ENCODE measurements around the gene GIMAP8.
"Not testable (repeated sequence)": the region's sequence is repeated elsewhere in the genome, so short reads cannot be mapped to it uniquely, and the experiment has no call there.

Gene GIMAP8

GRCh38 chr7:150435390-150436073 lies 14.9 kb upstream of the GIMAP8 start:
- ATAC-seq (no peak), DNase-seq (peak; percentile 47)

GRCh38 chr7:150439967-150440366 lies 10.5 kb upstream of the GIMAP8 start:
- ATAC-seq (no peak), DNase-seq (no peak)

- DNase-seq (no peak), ATAC-seq (no peak)
Measured at GRCh38 chr7:150441524-150441923, 8.9 kb upstream of the GIMAP8 start.

GRCh38 chr7:150442811-150443210 lies 7.6 kb upstream of the GIMAP8 start:
- DNase-seq (no peak), ATAC-seq (no peak)

GRCh38 chr7:150443793-150444540 lies 6.5 kb upstream of the GIMAP8 start:
- ATAC-seq, result no peak
- DNase-seq, result no peak

GRCh38 chr7:150444674-150445365 lies 5.6 kb upstream of the GIMAP8 start:
- no peak for ATAC-seq
- DNase-seq, result no peak

- DNase-seq (no peak), ATAC-seq (no peak)
Measured at GRCh38 chr7:150446288-150446938, 4.0 kb upstream of the GIMAP8 start.

GRCh38 chr7:150447966-150448788 lies 2.3 kb upstream of the GIMAP8 start:
- no peak for ATAC-seq
- no peak for DNase-seq

- ATAC-seq (peak; percentile 60), DNase-seq (peak; percentile 89)
Measured at GRCh38 chr7:150448789-150449147, 1.7 kb upstream of the GIMAP8 start.

GRCh38 chr7:150449206-150449952 lies 1.1 kb upstream of the GIMAP8 start:
- ATAC-seq (no peak), DNase-seq (peak; percentile 34)

- ATAC-seq (peak; percentile 62), DNase-seq (peak; percentile 77)
Measured at GRCh38 chr7:150451097-150451793, 815 bp downstream of the GIMAP8 start.

- DNase-seq (peak; percentile 50), ATAC-seq (peak; percentile 25)
Measured at GRCh38 chr7:150451833-150452461, 1.5 kb downstream of the GIMAP8 start.

GRCh38 chr7:150453181-150453580 lies 2.8 kb downstream of the GIMAP8 start:
- peak; percentile 37 for DNase-seq
- no peak for ATAC-seq

GRCh38 chr7:150453892-150454291 lies 3.5 kb downstream of the GIMAP8 start:
- DNase-seq, result no peak
- ATAC-seq, result no peak

- DNase-seq, ATAC-seq: not testable (repeated sequence)
Measured at GRCh38 chr7:150457064-150457463, 6.6 kb downstream of the GIMAP8 start.

- DNase-seq (no peak), ATAC-seq (no peak)
Measured at GRCh38 chr7:150458235-150458634, 7.8 kb downstream of the GIMAP8 start.

GRCh38 chr7:150458756-150459155 lies 8.3 kb downstream of the GIMAP8 start:
- ATAC-seq, result no peak
- no peak for DNase-seq

- DNase-seq, result no peak
- no peak for ATAC-seq
Measured at GRCh38 chr7:150461520-150461919, 11.1 kb downstream of the GIMAP8 start.

- no peak for ATAC-seq
- no peak for DNase-seq
Measured at GRCh38 chr7:150462413-150462812, 12.0 kb downstream of the GIMAP8 start.

- DNase-seq (no peak), ATAC-seq (peak; percentile 51)
Measured at GRCh38 chr7:150463461-150463860, 13.0 kb downstream of the GIMAP8 start.

Data from stimulated activated naive CD8-positive, alpha-beta T cell treated with anti-CD3 and anti-CD28 coated beads, Interleukin-15, Interleukin-2, amounts not matched to agents 100 U/mL and 50 U/mL, for 24 hours (primary cell).